GM06990 (cell line): Measurements from ENCODE around the gene SGO2.
A peak's percentile ranks its signal among the peaks of the same experiment; 100 is the strongest.
"Not testable (repeated sequence)": the region's sequence is repeated elsewhere in the genome, so short reads cannot be mapped to it uniquely, and the experiment has no call there.

Source experiments
- DNase-seq: peaks from one replicate; pipeline ENCODE4 v3.0.0-alpha.2; 2011; ENCODE audit not compliant: insufficient read length; ENCODE audit errors: extremely low read depth
- H3K27me3 ChIP-seq: replicated peaks from 2 replicates; pipeline ENCODE4 v1.6.0; 2011; ENCODE audit warnings: low read length; ENCODE audit not compliant: control insufficient read depth, insufficient read depth
- H3K36me3 ChIP-seq: 2 replicates; pipeline ENCODE4 v1.5.1; 2011; ENCODE audit warnings: low read length; ENCODE audit not compliant: control insufficient read depth, insufficient read depth
- H3K4me3 ChIP-seq: replicated peaks from 2 replicates; pipeline ENCODE4 v1.5.1; 2011; ENCODE audit warnings: low read depth, mild to moderate bottlenecking, control low read depth, low read length
- TF ChIP-seq, protein P1 (sequence below): IDR thresholded peaks from 2 replicates; pipeline ENCODE4 v1.5.1; 2011; ENCODE audit warnings: low read length, control low read depth, mild to moderate bottlenecking, inconsistent platforms; ENCODE audit not compliant: insufficient read depth, poor library complexity, severe bottlenecking

The SGO2 gene

GRCh38 chr2:200525551-200525881 is 491 bp upstream of the SGO2 start:
- no peak for DNase-seq
- Histone ChIP-seq H3K27me3 (no peaks in the 10 kb centered on the region), H3K4me3 (peak overlapping the region; percentile 70), H3K36me3 (no peaks in the 10 kb centered on the region)
- TF ChIP-seq, protein P1, sequence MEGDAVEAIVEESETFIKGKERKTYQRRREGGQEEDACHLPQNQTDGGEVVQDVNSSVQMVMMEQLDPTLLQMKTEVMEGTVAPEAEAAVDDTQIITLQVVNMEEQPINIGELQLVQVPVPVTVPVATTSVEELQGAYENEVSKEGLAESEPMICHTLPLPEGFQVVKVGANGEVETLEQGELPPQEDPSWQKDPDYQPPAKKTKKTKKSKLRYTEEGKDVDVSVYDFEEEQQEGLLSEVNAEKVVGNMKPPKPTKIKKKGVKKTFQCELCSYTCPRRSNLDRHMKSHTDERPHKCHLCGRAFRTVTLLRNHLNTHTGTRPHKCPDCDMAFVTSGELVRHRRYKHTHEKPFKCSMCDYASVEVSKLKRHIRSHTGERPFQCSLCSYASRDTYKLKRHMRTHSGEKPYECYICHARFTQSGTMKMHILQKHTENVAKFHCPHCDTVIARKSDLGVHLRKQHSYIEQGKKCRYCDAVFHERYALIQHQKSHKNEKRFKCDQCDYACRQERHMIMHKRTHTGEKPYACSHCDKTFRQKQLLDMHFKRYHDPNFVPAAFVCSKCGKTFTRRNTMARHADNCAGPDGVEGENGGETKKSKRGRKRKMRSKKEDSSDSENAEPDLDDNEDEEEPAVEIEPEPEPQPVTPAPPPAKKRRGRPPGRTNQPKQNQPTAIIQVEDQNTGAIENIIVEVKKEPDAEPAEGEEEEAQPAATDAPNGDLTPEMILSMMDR, result no peak

- H3K4me3 ChIP-seq, result no peak overlapping the region
Observed at GRCh38 chr2:200528228-200528627, 2.2 kb downstream of the SGO2 start.

GRCh38 chr2:200533754-200534153 is 7.7 kb downstream of the SGO2 start:
- H3K4me3 ChIP-seq, result no peak overlapping the region
- no peaks in the 10 kb centered on the region for H3K27me3 ChIP-seq
- no peak for DNase-seq
- TF ChIP-seq, protein P1, result no peak
- H3K36me3 ChIP-seq, result peaks cover 4% of the 10 kb centered on the region

More at GRCh38 chr2:200528228-200528627, 2.2 kb downstream of the SGO2 start:
- H3K27me3 ChIP-seq, result no peaks in the 10 kb centered on the region
- TF ChIP-seq, protein P1, result no peak
- no peaks in the 10 kb centered on the region for H3K36me3 ChIP-seq
- no peak for DNase-seq

GRCh38 chr2:200534572-200534971 is 8.6 kb downstream of the SGO2 start:
- Histone ChIP-seq H3K36me3 (peaks cover 4% of the 10 kb centered on the region), H3K4me3 (no peak overlapping the region), H3K27me3 (no peaks in the 10 kb centered on the region)
- TF ChIP-seq, protein P1, result no peak
- no peak for DNase-seq

DNA sequence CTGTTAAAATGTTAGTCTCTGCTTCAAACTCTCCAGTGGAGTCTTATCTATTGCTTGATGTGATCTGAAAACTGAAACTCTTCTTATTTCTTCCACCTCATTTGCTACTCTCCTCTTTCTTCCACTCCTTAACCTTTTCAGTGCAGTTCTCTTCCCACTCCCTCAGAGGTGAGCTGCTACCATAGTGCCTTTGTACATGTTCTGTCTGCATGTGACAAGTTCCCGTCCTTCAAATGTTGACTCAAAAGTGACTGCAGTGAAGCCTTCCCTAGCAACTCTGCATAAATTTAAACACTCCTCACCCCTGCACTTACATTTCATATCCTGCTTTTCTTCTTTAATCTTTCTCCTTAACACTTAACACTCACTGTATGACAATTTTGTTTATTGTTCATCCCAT is 12.1 kb downstream of the SGO2 start:
- TF ChIP-seq, protein P1, result no peak
- H3K36me3 ChIP-seq, result peaks cover 6% of the 10 kb centered on the region

DNA sequence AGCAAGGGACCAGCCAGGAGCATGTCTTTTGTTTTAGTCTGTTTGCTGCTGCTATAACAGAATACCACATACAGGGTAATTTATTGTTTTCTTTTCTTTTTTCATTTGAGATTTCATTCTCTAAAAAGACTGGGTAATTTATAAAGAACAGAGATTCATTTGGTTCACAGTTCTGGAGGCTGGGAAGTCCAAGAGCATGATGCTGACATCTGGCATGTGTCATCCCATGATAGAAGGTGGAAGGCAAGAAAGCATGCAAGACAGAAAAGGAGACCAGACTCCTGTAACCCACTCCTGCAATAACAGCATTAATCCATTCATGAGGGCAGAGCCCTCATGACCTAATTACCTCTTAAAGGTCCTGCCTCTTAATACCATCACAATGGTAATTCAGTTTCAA is 14.8 kb downstream of the SGO2 start:
- DNase-seq, result no peak
- peaks cover 6% of the 10 kb centered on the region for H3K36me3 ChIP-seq
- no peak overlapping the region for H3K4me3 ChIP-seq
- no peaks in the 10 kb centered on the region for H3K27me3 ChIP-seq
- TF ChIP-seq, protein P1, result no peak

More for the DNA sequence above, 12.1 kb downstream of the SGO2 start:
- Histone ChIP-seq H3K27me3 (no peaks in the 10 kb centered on the region), H3K4me3 (no peak overlapping the region)
- no peak for DNase-seq

- DNase-seq, H3K27me3 ChIP-seq, H3K36me3 ChIP-seq, H3K4me3 ChIP-seq: not testable (repeated sequence)
Observed at GRCh38 chr2:200566596-200566995, 40.6 kb downstream of the SGO2 start.
